SK-N-SH (cell line): ENCODE data around the gene TSGA10IP.

Experiments
- CTCF ChIP-seq: fragments of 200-600 bp; sonication (generic); IDR thresholded peaks from 2 replicates; pipeline ENCODE4 v1.6.1; 2017; ENCODE audit warnings: antibody characterized with exemption, mild to moderate bottlenecking, moderate library complexity
- EZH2phosphoT487 ChIP-seq: fragments of 200-600 bp; sonication (generic); IDR thresholded peaks from 2 replicates; pipeline ENCODE4 v1.6.1; 2017; ENCODE audit warnings: low read depth, mixed run types, mild to moderate bottlenecking, antibody characterized with exemption, moderate library complexity, borderline replicate concordance
- JUND ChIP-seq: IDR thresholded peaks from 2 replicates; pipeline ENCODE4 v1.4.0; 2012
- MAX ChIP-seq: IDR thresholded peaks from 2 replicates; pipeline ENCODE4 v1.4.0; 2012; ENCODE audit warnings: low read depth
- MEF2A ChIP-seq: IDR thresholded peaks from 2 replicates; pipeline ENCODE4 v1.4.0; 2012; ENCODE audit warnings: low read depth, borderline replicate concordance
- MXI1 ChIP-seq: IDR thresholded peaks from 2 replicates; pipeline ENCODE4 v1.6.1; 2012; ENCODE audit warnings: mild to moderate bottlenecking, low read depth, low read length, improper control_type of control experiment
- POLR2AphosphoS5 ChIP-seq: IDR thresholded peaks from 2 replicates; pipeline ENCODE4 v1.6.1; 2012; ENCODE audit warnings: low read depth, low read length
- RAD21 ChIP-seq: IDR thresholded peaks from 2 replicates; pipeline ENCODE4 v1.6.1; 2012; ENCODE audit warnings: mild to moderate bottlenecking, low read length
- SIN3A ChIP-seq: IDR thresholded peaks from 2 replicates; pipeline ENCODE4 v1.6.1; 2012; ENCODE audit warnings: low read depth, mild to moderate bottlenecking, low read length, moderate library complexity, borderline replicate concordance
- SMC3 ChIP-seq: IDR thresholded peaks from 2 replicates; pipeline ENCODE4 v1.6.1; 2012; ENCODE audit warnings: low read depth, low read length, improper control_type of control experiment
- TAF1 ChIP-seq: IDR thresholded peaks from 2 replicates; pipeline ENCODE4 v1.6.1; 2012; ENCODE audit warnings: low read depth, mild to moderate bottlenecking, low read length, moderate library complexity, borderline replicate concordance
- TF ChIP-seq, protein P1 (sequence below): IDR thresholded peaks from 2 replicates; pipeline ENCODE4 v1.4.0; 2012; ENCODE audit warnings: low read depth, borderline replicate concordance
- TF ChIP-seq, protein P2 (sequence below): IDR thresholded peaks from 2 replicates; pipeline ENCODE4 v1.6.1; 2012; ENCODE audit warnings: mild to moderate bottlenecking, low read depth, low read length, moderate library complexity
- TF ChIP-seq, protein P3 (sequence below): IDR thresholded peaks from 2 replicates; pipeline ENCODE4 v1.4.0; 2012; ENCODE audit warnings: low read depth, borderline replicate concordance

DNA sequence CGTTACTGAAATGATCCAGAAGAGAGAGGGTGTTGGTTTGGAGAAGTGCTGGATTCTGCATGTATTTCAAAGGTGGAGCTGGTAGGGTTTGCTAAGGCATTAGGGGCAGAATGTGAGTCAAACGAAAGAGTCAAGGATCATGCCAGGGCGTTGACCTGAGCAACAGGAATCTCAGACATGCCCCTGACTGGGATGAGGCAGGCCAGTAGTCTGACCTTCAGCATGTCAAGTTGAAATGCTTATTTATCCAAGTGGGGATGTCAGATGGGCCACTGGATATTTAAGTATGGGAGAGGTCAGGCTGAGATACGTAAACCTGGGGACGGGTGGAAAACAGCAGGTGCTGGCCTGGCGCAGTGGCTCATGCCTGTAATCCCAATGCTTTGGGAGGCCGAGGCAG lies 2.7 kb upstream of the TSGA10IP start:
- TF ChIP-seq MEF2A: no peak
- TF ChIP-seq MAX: no peak
- no peak for TF ChIP-seq RAD21
- no peak for TF ChIP-seq CTCF
- no peak for TF ChIP-seq POLR2AphosphoS5
- no peak for TF ChIP-seq SIN3A
- TF ChIP-seq, protein P1, sequence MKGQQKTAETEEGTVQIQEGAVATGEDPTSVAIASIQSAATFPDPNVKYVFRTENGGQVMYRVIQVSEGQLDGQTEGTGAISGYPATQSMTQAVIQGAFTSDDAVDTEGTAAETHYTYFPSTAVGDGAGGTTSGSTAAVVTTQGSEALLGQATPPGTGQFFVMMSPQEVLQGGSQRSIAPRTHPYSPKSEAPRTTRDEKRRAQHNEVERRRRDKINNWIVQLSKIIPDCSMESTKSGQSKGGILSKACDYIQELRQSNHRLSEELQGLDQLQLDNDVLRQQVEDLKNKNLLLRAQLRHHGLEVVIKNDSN: no peak
- TF ChIP-seq, protein P2, sequence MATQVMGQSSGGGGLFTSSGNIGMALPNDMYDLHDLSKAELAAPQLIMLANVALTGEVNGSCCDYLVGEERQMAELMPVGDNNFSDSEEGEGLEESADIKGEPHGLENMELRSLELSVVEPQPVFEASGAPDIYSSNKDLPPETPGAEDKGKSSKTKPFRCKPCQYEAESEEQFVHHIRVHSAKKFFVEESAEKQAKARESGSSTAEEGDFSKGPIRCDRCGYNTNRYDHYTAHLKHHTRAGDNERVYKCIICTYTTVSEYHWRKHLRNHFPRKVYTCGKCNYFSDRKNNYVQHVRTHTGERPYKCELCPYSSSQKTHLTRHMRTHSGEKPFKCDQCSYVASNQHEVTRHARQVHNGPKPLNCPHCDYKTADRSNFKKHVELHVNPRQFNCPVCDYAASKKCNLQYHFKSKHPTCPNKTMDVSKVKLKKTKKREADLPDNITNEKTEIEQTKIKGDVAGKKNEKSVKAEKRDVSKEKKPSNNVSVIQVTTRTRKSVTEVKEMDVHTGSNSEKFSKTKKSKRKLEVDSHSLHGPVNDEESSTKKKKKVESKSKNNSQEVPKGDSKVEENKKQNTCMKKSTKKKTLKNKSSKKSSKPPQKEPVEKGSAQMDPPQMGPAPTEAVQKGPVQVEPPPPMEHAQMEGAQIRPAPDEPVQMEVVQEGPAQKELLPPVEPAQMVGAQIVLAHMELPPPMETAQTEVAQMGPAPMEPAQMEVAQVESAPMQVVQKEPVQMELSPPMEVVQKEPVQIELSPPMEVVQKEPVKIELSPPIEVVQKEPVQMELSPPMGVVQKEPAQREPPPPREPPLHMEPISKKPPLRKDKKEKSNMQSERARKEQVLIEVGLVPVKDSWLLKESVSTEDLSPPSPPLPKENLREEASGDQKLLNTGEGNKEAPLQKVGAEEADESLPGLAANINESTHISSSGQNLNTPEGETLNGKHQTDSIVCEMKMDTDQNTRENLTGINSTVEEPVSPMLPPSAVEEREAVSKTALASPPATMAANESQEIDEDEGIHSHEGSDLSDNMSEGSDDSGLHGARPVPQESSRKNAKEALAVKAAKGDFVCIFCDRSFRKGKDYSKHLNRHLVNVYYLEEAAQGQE: no peak
- no peak for TF ChIP-seq EZH2phosphoT487
- no peak for TF ChIP-seq TAF1
- TF ChIP-seq MXI1: no peak
- TF ChIP-seq SMC3: no peak
- TF ChIP-seq, protein P3, sequence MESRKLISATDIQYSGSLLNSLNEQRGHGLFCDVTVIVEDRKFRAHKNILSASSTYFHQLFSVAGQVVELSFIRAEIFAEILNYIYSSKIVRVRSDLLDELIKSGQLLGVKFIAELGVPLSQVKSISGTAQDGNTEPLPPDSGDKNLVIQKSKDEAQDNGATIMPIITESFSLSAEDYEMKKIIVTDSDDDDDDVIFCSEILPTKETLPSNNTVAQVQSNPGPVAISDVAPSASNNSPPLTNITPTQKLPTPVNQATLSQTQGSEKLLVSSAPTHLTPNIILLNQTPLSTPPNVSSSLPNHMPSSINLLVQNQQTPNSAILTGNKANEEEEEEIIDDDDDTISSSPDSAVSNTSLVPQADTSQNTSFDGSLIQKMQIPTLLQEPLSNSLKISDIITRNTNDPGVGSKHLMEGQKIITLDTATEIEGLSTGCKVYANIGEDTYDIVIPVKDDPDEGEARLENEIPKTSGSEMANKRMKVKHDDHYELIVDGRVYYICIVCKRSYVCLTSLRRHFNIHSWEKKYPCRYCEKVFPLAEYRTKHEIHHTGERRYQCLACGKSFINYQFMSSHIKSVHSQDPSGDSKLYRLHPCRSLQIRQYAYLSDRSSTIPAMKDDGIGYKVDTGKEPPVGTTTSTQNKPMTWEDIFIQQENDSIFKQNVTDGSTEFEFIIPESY: no peak
- TF ChIP-seq JUND: no peak
